Measurements from ENCODE around the gene OGDH. TPM values are rescaled to one million over a fixed set of nuclear protein-coding genes. Genes with fewer than 3 reads are reported as not detected.

The OGDH gene
- total and polyA plus RNA-seq, 9 donors, result 24.4 to 84.6 (median 57.7) TPM

DNA sequence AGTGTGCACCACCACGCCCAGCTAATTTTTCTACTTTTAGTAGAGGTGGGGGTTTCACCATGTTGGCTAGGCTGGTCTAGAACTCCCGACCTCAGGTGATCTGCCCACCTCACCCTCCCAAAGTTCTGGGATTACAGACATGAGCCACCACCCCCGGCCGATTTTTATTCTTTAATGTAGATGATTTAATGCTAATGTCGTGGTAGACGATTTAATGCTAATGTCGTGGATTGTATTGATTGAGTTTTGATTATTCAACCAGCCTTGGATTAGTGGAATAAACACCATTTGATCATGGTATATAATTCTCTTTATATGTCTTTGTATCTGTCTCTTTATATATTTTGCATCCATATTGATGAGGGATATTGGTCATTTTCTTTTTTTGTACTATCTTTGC, 52.6 kb downstream of the OGDH start:
- Histone ChIP-seq H3K9me3 (no peaks in the 10 kb centered on the region), H3K4me3 (no peak overlapping the region), H3K27ac (no peak overlapping the region), H3K4me1 (ENCODE audit: insufficient read depth) (no peaks in the 10 kb centered on the region), H3K27me3 (no peaks in the 10 kb centered on the region), H3K36me3 (no peaks in the 10 kb centered on the region)
- no peak for DNase-seq
- 97 to 98% (median 98%) methylated on average over 7 of the region's 7 CpGs for WGBS, 3 donors
- TF ChIP-seq POLR2A (IDR thresholded peaks at IDR 0.05) (no peak), CTCF (IDR thresholded peaks at IDR 0.05) (no peak), EP300 (IDR thresholded peaks at IDR 0.05) (no peak)
- intact Hi-C loops (cut with DNase I), result no loop called here

DNA sequence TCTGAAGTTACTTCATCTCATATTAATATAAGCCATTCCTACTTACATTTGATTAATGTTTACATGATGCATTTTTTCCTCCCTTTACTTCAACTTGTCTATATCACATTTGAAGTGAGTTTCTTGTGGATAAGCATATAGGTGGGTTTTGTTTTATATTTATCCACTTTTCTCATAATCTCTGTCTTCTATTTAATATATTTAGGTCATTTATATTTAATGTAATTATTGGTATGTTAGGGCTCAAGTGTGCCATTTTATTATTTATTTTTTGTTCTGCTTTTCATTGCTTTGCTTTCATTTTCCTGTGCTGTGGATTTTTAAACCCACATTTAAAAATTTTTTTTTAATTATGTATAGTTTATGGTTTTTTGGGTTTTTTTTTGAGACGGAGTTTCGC, 54.8 kb downstream of the OGDH start:
- H3K9me3 ChIP-seq, result no peaks in the 10 kb centered on the region
- no peaks in the 10 kb centered on the region for H3K4me1 ChIP-seq (ENCODE audit: insufficient read depth)
- no peak overlapping the region for H3K27ac ChIP-seq
- no peak overlapping the region for H3K4me3 ChIP-seq
- intact Hi-C loops (cut with DNase I), result no loop called here
- no peak for DNase-seq
- H3K36me3 ChIP-seq, result no peaks in the 10 kb centered on the region
- 63 to 98% (median 69%) methylated on average over 2 of the region's 2 CpGs for WGBS, 3 donors
- no peak for TF ChIP-seq EP300 (IDR thresholded peaks at IDR 0.05)
- no peaks in the 10 kb centered on the region for H3K27me3 ChIP-seq

DNA sequence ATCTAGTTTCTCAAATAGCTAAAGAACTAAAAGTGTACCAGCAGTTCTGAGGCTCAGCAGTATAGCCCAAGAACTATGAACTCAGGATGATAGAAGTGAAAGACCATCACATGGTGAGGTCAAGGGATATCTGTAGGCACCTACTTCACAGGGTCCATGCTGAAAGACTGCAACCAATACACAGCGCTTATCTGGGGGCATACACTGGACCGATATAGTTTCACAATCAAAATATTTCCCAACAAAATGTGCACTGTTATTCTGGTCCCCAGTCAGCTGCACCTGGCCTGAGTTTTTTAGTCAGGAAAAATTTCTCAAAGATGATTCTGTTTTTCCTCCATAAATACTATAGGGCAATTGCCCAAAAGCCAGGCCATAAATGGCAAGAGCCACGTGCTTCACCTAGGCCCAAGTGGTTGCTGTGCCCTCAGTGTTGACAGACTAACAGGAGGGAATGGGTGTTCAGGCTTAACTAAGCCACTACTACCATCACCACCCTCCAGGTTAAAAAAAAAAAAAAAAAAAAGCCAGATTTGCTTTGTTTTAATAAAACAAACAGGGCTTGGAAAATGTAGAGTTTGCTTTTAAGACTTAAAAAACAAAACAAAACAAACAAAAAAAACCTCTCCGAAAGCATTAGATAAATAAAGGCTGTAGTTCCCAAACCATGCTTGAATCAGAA, 58.5 kb downstream of the OGDH start:
- H3K9me3 ChIP-seq, result no peaks in the 10 kb centered on the region
- no peak overlapping the region for H3K27ac ChIP-seq
- TF ChIP-seq POLR2A (IDR thresholded peaks at IDR 0.05) (no peak), EP300 (IDR thresholded peaks at IDR 0.05) (no peak)
- no peaks in the 10 kb centered on the region for H3K27me3 ChIP-seq
- intact Hi-C loops (cut with DNase I), result no loop called here
- 73 to 79% (median 78%) methylated on average over 4 of the region's 4 CpGs for WGBS, 3 donors
- no peak for DNase-seq
- no peak overlapping the region for H3K4me3 ChIP-seq
- no peaks in the 10 kb centered on the region for H3K4me1 ChIP-seq (ENCODE audit: insufficient read depth)
- H3K36me3 ChIP-seq, result no peaks in the 10 kb centered on the region

DNA sequence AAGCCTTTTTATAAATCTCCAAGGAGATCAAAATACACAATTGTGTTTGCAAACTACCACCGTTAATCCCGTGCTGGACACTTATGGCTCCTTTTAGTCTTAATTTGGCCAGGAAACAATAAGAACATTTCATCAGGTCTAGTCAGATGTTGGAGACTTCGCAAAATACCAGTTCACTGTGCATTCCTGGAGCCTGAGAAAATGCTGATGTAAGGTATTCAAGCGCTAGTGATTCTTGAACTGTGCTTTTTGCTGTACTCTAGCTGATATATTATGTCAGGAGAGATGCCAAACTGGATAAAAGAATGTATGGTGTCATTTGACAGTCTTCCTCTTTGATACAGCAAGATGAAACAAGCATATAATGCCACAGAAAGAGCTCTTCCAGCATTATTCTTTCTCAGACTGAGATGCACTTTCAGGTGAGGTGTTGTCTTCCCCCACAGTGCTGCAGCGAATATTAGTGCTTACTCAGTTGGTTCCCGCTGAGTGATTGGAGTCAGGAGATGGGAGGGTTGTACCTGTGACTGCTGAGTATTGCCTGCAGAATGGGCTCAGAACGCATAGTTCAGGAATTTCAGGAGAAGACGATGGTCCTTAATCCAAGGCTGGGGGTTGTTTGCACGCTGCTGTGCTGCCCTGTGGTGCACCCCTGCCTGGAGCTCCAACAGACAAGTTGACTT, 59.2 kb downstream of the OGDH start:
- no peak for DNase-seq
- intact Hi-C loops (cut with DNase I), result no loop called here
- H3K4me1 ChIP-seq (ENCODE audit: insufficient read depth), result no peaks in the 10 kb centered on the region
- no peaks in the 10 kb centered on the region for H3K27me3 ChIP-seq
- WGBS, 3 donors, result 57 to 74% (median 64%) methylated on average over 9 of the region's 9 CpGs
- H3K4me3 ChIP-seq, result no peak overlapping the region
- TF ChIP-seq POLR2A (IDR thresholded peaks at IDR 0.05) (no peak), EP300 (IDR thresholded peaks at IDR 0.05) (no peak)
- no peaks in the 10 kb centered on the region for H3K36me3 ChIP-seq
- no peaks in the 10 kb centered on the region for H3K9me3 ChIP-seq
- no peak overlapping the region for H3K27ac ChIP-seq

GRCh38 chr7:44666566-44666965, 60.1 kb downstream of the OGDH start:
- WGBS, 3 donors, result 91 to 95% (median 95%) methylated on average over 6 of the region's 6 CpGs
- no peak for TF ChIP-seq CTCF (IDR thresholded peaks at IDR 0.05)
- TF ChIP-seq EP300 (IDR thresholded peaks at IDR 0.05), result no peak
- no peak for TF ChIP-seq POLR2A (IDR thresholded peaks at IDR 0.05)
- Histone ChIP-seq H3K27me3 (no peaks in the 10 kb centered on the region), H3K36me3 (no peaks in the 10 kb centered on the region), H3K27ac (no peak overlapping the region), H3K4me3 (no peak overlapping the region), H3K9me3 (no peaks in the 10 kb centered on the region), H3K4me1 (ENCODE audit: insufficient read depth) (no peaks in the 10 kb centered on the region)
- intact Hi-C loops (cut with DNase I), result no loop called here
- no peak for DNase-seq

DNA sequence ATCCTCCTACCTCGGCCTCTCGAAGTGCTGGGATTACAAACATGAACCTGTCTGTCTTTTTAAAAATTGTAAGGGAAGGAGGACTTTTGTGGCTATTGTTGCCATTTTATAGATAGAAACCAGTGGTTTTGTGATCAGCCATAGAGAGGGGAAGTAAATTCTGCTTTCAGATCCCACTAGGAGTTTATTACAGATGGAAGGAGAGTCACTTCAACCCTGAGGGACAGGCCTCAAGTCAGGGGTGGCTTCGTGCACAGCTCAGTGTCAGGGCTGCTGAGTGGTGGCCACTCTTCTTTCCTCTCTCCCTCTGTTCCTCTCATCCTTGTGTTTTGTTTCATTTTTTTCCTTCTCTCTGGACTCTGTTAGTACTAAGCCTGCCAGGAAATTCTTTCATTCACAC, 60.8 kb downstream of the OGDH start:
- no peaks in the 10 kb centered on the region for H3K36me3 ChIP-seq
- no peak for TF ChIP-seq CTCF (IDR thresholded peaks at IDR 0.05)
- TF ChIP-seq EP300 (IDR thresholded peaks at IDR 0.05), result no peak
- no peak for TF ChIP-seq POLR2A (IDR thresholded peaks at IDR 0.05)
- no peaks in the 10 kb centered on the region for H3K4me1 ChIP-seq (ENCODE audit: insufficient read depth)

More for the DNA sequence above, 60.8 kb downstream of the OGDH start:
- Histone ChIP-seq H3K27ac (no peak overlapping the region), H3K9me3 (no peaks in the 10 kb centered on the region), H3K27me3 (no peaks in the 10 kb centered on the region), H3K4me3 (no peak overlapping the region)
- DNase-seq, result no peak
- WGBS, 3 donors, result 93 to 98% (median 98%) methylated on average over 3 of the region's 3 CpGs
- intact Hi-C loops (cut with DNase I), result no loop called here

Measured in ovary (tissue), 9 donors.